GM23248 (cell line): Measurements from ENCODE around the gene TRDN. TPM values are rescaled to one million over a fixed set of nuclear protein-coding genes. Genes with fewer than 3 reads are reported as not detected.
"Not testable (repeated sequence)": the region's sequence is repeated elsewhere in the genome, so short reads cannot be mapped to it uniquely, and the experiment has no call there.

Experiments used
- DNase-seq: peaks from one replicate; pipeline ENCODE4 v3.0.0-alpha.2; 2015
- H2AFZ ChIP-seq: fragments of 200-600 bp; sonication (generic); 2 replicates; pipeline ENCODE4 v1.6.1; 2016; ENCODE audit warnings: antibody characterized with exemption
- H3F3A ChIP-seq: fragments of 200-600 bp; sonication (generic); 2 replicates; pipeline ENCODE4 v1.6.1; 2016; ENCODE audit warnings: mild to moderate bottlenecking, antibody characterized with exemption, mixed run types; ENCODE audit not compliant: insufficient read depth
- H3K27ac ChIP-seq: fragments of 200-600 bp; sonication (generic); 2 replicates; pipeline ENCODE4 v1.5.1; 2016; ENCODE audit warnings: mild to moderate bottlenecking
- H3K27me3 ChIP-seq: fragments of 200-600 bp; sonication (generic); replicated peaks from 2 replicates; pipeline ENCODE4 v1.6.1; 2016; ENCODE audit warnings: mild to moderate bottlenecking; ENCODE audit not compliant: insufficient read depth
- H3K36me3 ChIP-seq: fragments of 200-600 bp; sonication (generic); 2 replicates; pipeline ENCODE4 v1.6.1; 2016; ENCODE audit warnings: low read depth, mild to moderate bottlenecking
- H3K4me1 ChIP-seq: fragments of 200-600 bp; sonication (generic); 2 replicates; pipeline ENCODE4 v1.6.1; 2016; ENCODE audit warnings: mild to moderate bottlenecking; ENCODE audit not compliant: insufficient read depth
- H3K4me2 ChIP-seq: fragments of 200-600 bp; sonication (generic); one replicate; pipeline ENCODE4 v1.6.1; 2016; ENCODE audit warnings: mild to moderate bottlenecking; ENCODE audit not compliant: unreplicated experiment
- H3K4me3 ChIP-seq: fragments of 200-600 bp; sonication (generic); 2 replicates; pipeline ENCODE4 v1.5.1; 2016; ENCODE audit warnings: mild to moderate bottlenecking
- H3K79me2 ChIP-seq: fragments of 200-600 bp; sonication (generic); 2 replicates; pipeline ENCODE4 v1.6.1; 2016; ENCODE audit warnings: mild to moderate bottlenecking; ENCODE audit not compliant: insufficient read depth
- H3K9ac ChIP-seq: fragments of 200-600 bp; sonication (generic); 2 replicates; pipeline ENCODE4 v1.6.1; 2016; ENCODE audit warnings: mild to moderate bottlenecking
- H3K9me2 ChIP-seq: fragments of 200-600 bp; sonication (generic); 2 replicates; pipeline ENCODE4 v1.6.1; 2016; ENCODE audit warnings: mixed run types, mild to moderate bottlenecking, moderate library complexity; ENCODE audit not compliant: insufficient read depth
- H3K9me3 ChIP-seq: fragments of 200-600 bp; sonication (generic); one replicate; pipeline ENCODE4 v1.6.1; 2017; ENCODE audit warnings: low read depth
- H4K20me1 ChIP-seq: fragments of 200-600 bp; sonication (generic); 2 replicates; pipeline ENCODE4 v1.6.0; 2016; ENCODE audit not compliant: insufficient read depth
- EZH2 ChIP-seq: fragments of 200-600 bp; sonication (generic); IDR thresholded peaks from 2 replicates; pipeline ENCODE4 v1.6.1; 2018; ENCODE audit warnings: antibody characterized with exemption, mild to moderate bottlenecking; ENCODE audit not compliant: insufficient read depth, poor library complexity, severe bottlenecking
- EZH2phosphoT487 ChIP-seq: fragments of 200-600 bp; sonication (generic); IDR thresholded peaks from 2 replicates; pipeline ENCODE4 v1.6.1; 2018; ENCODE audit warnings: antibody characterized with exemption, moderate library complexity, mild to moderate bottlenecking, low read depth; ENCODE audit not compliant: insufficient read depth
- WGBS, 2 experiments: methylation state at CpG; one replicate each; pipeline ENCODE4 v1.1.6; 2015 to 2017; ENCODE audit warnings: low lambda C conversion rate in 2 of 2, low coverage in 1 of 2; ENCODE audit errors: missing lambda C conversion rate in 2 of 2; 5-methylcytosine and 5-hydroxymethylcytosine counted together
- in situ Hi-C: fragments of 300-500 bp; cut with MboI; formaldehyde crosslinking; loops from 2 replicates; pipeline ENCODE4 v1.15.0; 2020
- polyA plus RNA-seq: library from polyadenylated mRNA; unstranded; fragments of >200 nt; fragmentation: Nextera tagmentation; extraction: Ambion mirVana; gene quantifications from 2 replicates; pipeline ENCODE4 v1.2.1, GENCODE V29; 2016
- total RNA-seq: library from RNA; depleted of rRNA; stranded (reverse); fragments of >200 nt; shearing (Covaris generic); gene quantifications from 2 replicates; pipeline ENCODE4 v1.2.3, GENCODE V29; 2014

The TRDN gene
- total and polyA plus RNA-seq, 2 experiments from 2014 or later = not detected

- Histone ChIP-seq H4K20me1 (no peaks in the 10 kb centered on the region), H3F3A (no peaks in the 10 kb centered on the region), H3K79me2 (no peaks in the 10 kb centered on the region), H2AFZ (no peak overlapping the region), H3K9me3 (no peaks in the 10 kb centered on the region), H3K4me1 (no peaks in the 10 kb centered on the region), H3K9ac (no peak overlapping the region), H3K27me3 (no peaks in the 10 kb centered on the region), H3K4me2 (no peak overlapping the region), H3K36me3 (no peaks in the 10 kb centered on the region), H3K27ac (no peak overlapping the region), H3K9me2 (no peaks in the 10 kb centered on the region), H3K4me3 (no peak overlapping the region)
- TF ChIP-seq EZH2phosphoT487 (no peak), EZH2 (no peak)
- in situ Hi-C loops = no loop called here
- no peak for DNase-seq
- WGBS, 2 experiments = 67 to 69% methylated on average over 5 of the region's 5 CpGs
Measured at GRCh38 chr6:123589973-123590372, 46.8 kb downstream of the TRDN start.

- Histone ChIP-seq H3K27ac (no peak overlapping the region), H3K4me3 (no peak overlapping the region), H3K4me1 (no peaks in the 10 kb centered on the region), H3K27me3 (no peaks in the 10 kb centered on the region), H3K79me2 (no peaks in the 10 kb centered on the region), H3K9me2 (no peaks in the 10 kb centered on the region), H3K9ac (no peak overlapping the region), H4K20me1 (no peaks in the 10 kb centered on the region), H3K36me3 (no peaks in the 10 kb centered on the region), H3F3A (no peaks in the 10 kb centered on the region), H2AFZ (no peak overlapping the region), H3K4me2 (no peak overlapping the region), H3K9me3 (no peaks in the 10 kb centered on the region)
- no peak for TF ChIP-seq EZH2
- TF ChIP-seq EZH2phosphoT487 = no peak
- no peak for DNase-seq
- WGBS, 2 experiments = 4 to 5% methylated on average over 1 of the region's 1 CpG
- in situ Hi-C loops = no loop called here
Measured at GRCh38 chr6:123589317-123589716, 47.4 kb downstream of the TRDN start.

GRCh38 chr6:123588546-123588895, 48.2 kb downstream of the TRDN start:
- no peaks in the 10 kb centered on the region for H3K36me3 ChIP-seq
- no peaks in the 10 kb centered on the region for H3K4me1 ChIP-seq
- in situ Hi-C loops = no loop called here
- H3K9me2 ChIP-seq = no peaks in the 10 kb centered on the region
- no peak overlapping the region for H3K9ac ChIP-seq
- no peak for DNase-seq
- H3K4me3 ChIP-seq = no peak overlapping the region
- no peaks in the 10 kb centered on the region for H3K79me2 ChIP-seq
- H3K9me3 ChIP-seq = no peaks in the 10 kb centered on the region
- 53 to 58% methylated on average over 1 of the region's 1 CpG for WGBS, 2 experiments
- TF ChIP-seq EZH2phosphoT487 (no peak), EZH2 (no peak)
- no peaks in the 10 kb centered on the region for H3F3A ChIP-seq
- H3K27ac ChIP-seq = no peak overlapping the region
- no peak overlapping the region for H2AFZ ChIP-seq
- H4K20me1 ChIP-seq = no peaks in the 10 kb centered on the region
- no peaks in the 10 kb centered on the region for H3K27me3 ChIP-seq
- no peak overlapping the region for H3K4me2 ChIP-seq

- H3K9ac ChIP-seq = no peak overlapping the region
- no peak overlapping the region for H3K4me3 ChIP-seq
- H3K9me2 ChIP-seq = no peaks in the 10 kb centered on the region
- no peak overlapping the region for H3K27ac ChIP-seq
- H4K20me1 ChIP-seq = no peaks in the 10 kb centered on the region
- DNase-seq = no peak
- H3K9me3 ChIP-seq = no peaks in the 10 kb centered on the region
- H3K79me2 ChIP-seq = no peaks in the 10 kb centered on the region
- in situ Hi-C loops = no loop called here
- TF ChIP-seq EZH2phosphoT487 (no peak), EZH2 (no peak)
- H2AFZ ChIP-seq = no peak overlapping the region
- H3K4me2 ChIP-seq = no peak overlapping the region
- H3K36me3 ChIP-seq = no peaks in the 10 kb centered on the region
- H3K27me3 ChIP-seq = no peaks in the 10 kb centered on the region
- 55 to 56% methylated on average over 4 of the region's 4 CpGs for WGBS, 2 experiments
- H3K4me1 ChIP-seq = no peaks in the 10 kb centered on the region
- no peaks in the 10 kb centered on the region for H3F3A ChIP-seq
Measured at GRCh38 chr6:123587838-123588545, 48.8 kb downstream of the TRDN start.

GRCh38 chr6:123587407-123587806, 49.3 kb downstream of the TRDN start:
- in situ Hi-C loops, H2AFZ ChIP-seq, H3F3A ChIP-seq, H3K9me3 ChIP-seq, H3K27me3 ChIP-seq, H4K20me1 ChIP-seq, H3K4me3 ChIP-seq, H3K36me3 ChIP-seq, H3K4me1 ChIP-seq, H3K79me2 ChIP-seq, H3K9ac ChIP-seq, H3K4me2 ChIP-seq, H3K27ac ChIP-seq, DNase-seq, H3K9me2 ChIP-seq: not testable (repeated sequence)
- 88 to 97% methylated on average over 8 of the region's 8 CpGs for WGBS, 2 experiments
